CD4-positive, CD25-positive, alpha-beta regulatory T cell (primary cell): ENCODE measurements around the gene DSN1. TPM values are rescaled to one million over a fixed set of nuclear protein-coding genes. Genes with fewer than 3 reads are reported as not detected.

ENCODE experiments used
- ATAC-seq, 2 donors: fragments of 150-1000 bp; cut with Tn5 transposase; one replicate each; pipeline ENCODE4 v1.10.0; 2021; ENCODE audit warnings: low read depth in 2 of 2, moderate number of reproducible peaks in 2 of 2, moderate library complexity in 1 of 2
- DNase-seq, 3 donors: peaks; one replicate each; pipeline versions ENCODE4 v3.0.0 to v3.0.0-alpha.2; 2012 to 2022; ENCODE audit warnings: mixed read lengths in 1 of 3
- H3K27ac ChIP-seq: one replicate; pipeline ENCODE4 v1.7.0; 2013; ENCODE audit warnings: mild to moderate bottlenecking, low read length; ENCODE audit not compliant: insufficient read depth, poor library complexity, severe bottlenecking
- H3K27me3 ChIP-seq: one replicate; pipeline ENCODE4 v1.7.0; 2013; ENCODE audit warnings: low read length; ENCODE audit not compliant: control insufficient read depth, insufficient read depth
- H3K36me3 ChIP-seq: one replicate; pipeline ENCODE4 v1.7.0; 2013; ENCODE audit warnings: mild to moderate bottlenecking, low read length, moderate library complexity; ENCODE audit not compliant: control insufficient read depth, insufficient read depth
- H3K4me1 ChIP-seq: 2 replicates; pipeline ENCODE4 v1.7.0; 2013; ENCODE audit warnings: mild to moderate bottlenecking, low read length; ENCODE audit not compliant: insufficient read depth, control insufficient read depth, poor library complexity, severe bottlenecking
- H3K4me3 ChIP-seq: one replicate; pipeline ENCODE4 v1.7.0; 2013; ENCODE audit warnings: low read depth, mild to moderate bottlenecking, low read length, moderate library complexity
- H3K9me3 ChIP-seq, 2 experiments: 1 replicate in 1 of 2; 2 replicates in 1 of 2; pipeline ENCODE4 v1.7.0; 2013; ENCODE audit warnings: low read length in 2 of 2, mild to moderate bottlenecking in 1 of 2, moderate library complexity in 1 of 2; ENCODE audit not compliant: control insufficient read depth in 2 of 2
- H3K27ac Mint-ChIP-seq, 3 donors: one replicate each; pipeline ENCODE4 v1.8.0; 2020 to 2022; ENCODE audit warnings: mild to moderate bottlenecking in 3 of 3, mixed read lengths in 3 of 3, moderate library complexity in 2 of 3
- H3K27me3 Mint-ChIP-seq: one replicate; pipeline ENCODE4 v1.8.0; 2022; ENCODE audit warnings: mild to moderate bottlenecking, mixed read lengths
- H3K36me3 Mint-ChIP-seq: one replicate; pipeline ENCODE4 v1.8.0; 2020; ENCODE audit warnings: mixed read lengths
- H3K4me1 Mint-ChIP-seq, 4 donors: one replicate each; pipeline ENCODE4 v1.8.0; 2020 to 2022; ENCODE audit warnings: mixed read lengths in 4 of 4, mild to moderate bottlenecking in 1 of 4
- H3K4me3 Mint-ChIP-seq, 4 donors: one replicate each; pipeline ENCODE4 v1.8.0; 2020 to 2022; ENCODE audit warnings: mild to moderate bottlenecking in 4 of 4, mixed read lengths in 4 of 4, moderate library complexity in 3 of 4
- H3K9me3 Mint-ChIP-seq, 7 donors: one replicate each; pipeline ENCODE4 v1.8.0; 2020 to 2022; ENCODE audit warnings: mixed read lengths in 7 of 7, mild to moderate bottlenecking in 3 of 7, moderate library complexity in 2 of 7
- polyA plus RNA-seq, 4 donors: library from polyadenylated mRNA; unstranded; fragments of 300-500 nt; fragmentation: Illumina TruSeq; gene quantifications; one replicate each; pipeline ENCODE4 v1.2.3, GENCODE V29; 2021
- total RNA-seq: library from RNA; stranded (reverse); gene quantifications from one replicate; pipeline ENCODE4 v1.2.3, GENCODE V29; 2022

Gene DSN1
- total and polyA plus RNA-seq, 5 donors from 2014 or later, result 11.8 to 17.9 (median 13.1) TPM

DNA sequence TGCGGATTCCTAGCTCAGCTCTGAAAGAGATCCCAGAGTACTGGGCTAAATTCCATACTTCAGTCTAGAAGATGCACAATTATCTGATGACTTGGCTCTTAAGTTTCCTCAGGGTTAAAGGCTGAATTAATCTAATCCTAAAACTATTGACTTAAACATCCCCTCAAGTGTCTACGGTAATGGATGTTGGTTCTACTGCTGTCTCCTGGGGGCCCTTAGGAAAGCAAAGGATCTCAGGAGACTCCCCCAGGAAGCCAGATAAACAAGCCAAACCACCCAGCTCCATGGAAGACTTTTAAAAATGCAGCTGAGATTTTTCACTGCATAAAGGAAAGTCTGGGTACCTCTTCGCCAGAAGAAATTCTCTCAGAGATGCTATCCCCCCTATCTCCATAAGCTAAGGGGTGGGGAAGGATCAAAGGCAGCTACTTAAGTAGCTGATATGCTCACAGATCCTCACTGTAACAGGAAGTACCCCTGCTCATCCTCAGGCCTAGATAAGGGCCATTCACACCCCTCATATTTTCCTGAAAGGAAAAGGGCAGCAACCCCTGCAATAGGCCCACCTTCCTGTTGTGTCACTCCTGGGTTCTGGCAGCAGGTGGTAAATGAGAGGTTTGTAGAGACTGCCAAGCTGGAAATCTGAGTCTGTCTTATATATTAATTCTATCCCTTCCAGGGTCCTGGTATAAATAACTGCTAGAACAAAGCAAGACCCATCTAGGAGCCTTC is 36.9 kb downstream of the DSN1 start:
- no peaks in the 10 kb centered on the region for H3K36me3 Mint-ChIP-seq
- Histone ChIP-seq H3K36me3 (no peaks in the 10 kb centered on the region), H3K4me1 (peaks cover 15% of the 10 kb centered on the region), H3K4me3 (no peak overlapping the region), H3K9me3 (no peaks in the 10 kb centered on the region), H3K27me3 (no peaks in the 10 kb centered on the region), H3K27ac (no peak overlapping the region)
- no peak for DNase-seq
- H3K27me3 Mint-ChIP-seq, result no peaks in the 10 kb centered on the region
- no peak for ATAC-seq
- H3K4me3 Mint-ChIP-seq, result no peak overlapping the region
- H3K4me1 Mint-ChIP-seq, result peaks cover 14 to 34% (median 25%) of the 10 kb centered on the region in 4 donors
- peaks cover 0 to 1% (median 0%) of the 10 kb centered on the region in 7 donors for H3K9me3 Mint-ChIP-seq
- peak overlapping the region in 2 of 3 donors; percentile 15 to 54 for H3K27ac Mint-ChIP-seq

DNA sequence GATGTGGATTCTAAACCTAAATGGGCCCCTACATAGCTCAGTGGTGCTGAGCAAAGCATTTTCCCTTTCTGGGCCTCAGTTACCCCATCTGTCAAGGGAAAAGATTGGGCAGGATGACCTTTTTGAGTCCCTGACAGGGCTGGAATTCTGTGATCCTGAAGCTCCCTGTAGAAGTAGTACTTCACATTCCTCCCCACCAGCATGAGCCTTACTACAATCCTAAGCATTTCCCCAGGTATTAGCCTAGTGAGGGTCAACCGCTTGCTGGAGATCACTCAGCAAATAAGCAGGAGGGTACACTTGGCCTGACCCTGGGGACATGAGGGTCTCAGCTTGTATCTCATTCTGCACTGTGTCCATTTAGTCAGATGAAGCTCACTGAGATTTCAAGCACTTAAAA is 41.1 kb downstream of the DSN1 start:
- Mint-ChIP-seq H3K27me3 (no peaks in the 10 kb centered on the region), H3K4me3 (peak overlapping the region in 1 of 4 donors; percentile 48), H3K36me3 (peaks cover 4% of the 10 kb centered on the region), H3K9me3 (peaks cover 0 to 1% (median 0%) of the 10 kb centered on the region in 7 donors), H3K27ac (peak overlapping the region; percentile 69 to 92 (median 88)), H3K4me1 (peaks cover 18 to 32% (median 24%) of the 10 kb centered on the region in 4 donors)
- Histone ChIP-seq H3K9me3 (no peaks in the 10 kb centered on the region), H3K27me3 (no peaks in the 10 kb centered on the region), H3K4me3 (no peak overlapping the region), H3K36me3 (no peaks in the 10 kb centered on the region), H3K4me1 (peaks cover 15% of the 10 kb centered on the region), H3K27ac (no peak overlapping the region)
- DNase-seq (no peak), ATAC-seq (no peak)

DNA sequence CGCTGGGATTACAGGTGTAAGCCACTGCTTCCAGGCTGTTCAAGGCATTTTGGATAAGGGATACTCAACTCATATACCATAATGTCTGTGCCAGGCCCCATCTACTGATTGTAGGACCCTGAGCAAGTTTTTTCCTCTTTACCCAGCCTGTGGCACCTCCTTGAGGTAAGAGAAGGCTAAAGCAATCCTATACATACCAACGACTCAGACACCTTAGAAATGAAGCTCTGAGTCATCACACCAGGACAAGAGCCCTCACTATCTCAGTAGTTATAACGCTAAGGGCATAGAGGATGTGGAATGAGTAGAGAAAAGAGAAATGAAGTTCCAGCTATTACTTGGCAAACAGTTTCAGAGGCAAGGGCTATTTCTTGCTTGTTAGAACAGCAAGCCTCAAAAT is 44.6 kb downstream of the DSN1 start:
- H3K4me1 ChIP-seq, result peaks cover 12% of the 10 kb centered on the region
- no peak overlapping the region for H3K27ac ChIP-seq
- no peaks in the 10 kb centered on the region for H3K9me3 Mint-ChIP-seq
- peaks cover 7% of the 10 kb centered on the region for H3K36me3 Mint-ChIP-seq
- no peaks in the 10 kb centered on the region for H3K36me3 ChIP-seq
- H3K9me3 ChIP-seq, result no peaks in the 10 kb centered on the region
- H3K27me3 ChIP-seq, result no peaks in the 10 kb centered on the region
- H3K4me1 Mint-ChIP-seq, result peaks cover 9 to 16% (median 12%) of the 10 kb centered on the region in 4 donors
- H3K4me3 ChIP-seq, result no peak overlapping the region
- DNase-seq, result peak in 1 of 3 donors; percentile 47
- H3K27ac Mint-ChIP-seq, result no peak overlapping the region
- no peak for ATAC-seq
- no peak overlapping the region for H3K4me3 Mint-ChIP-seq
- H3K27me3 Mint-ChIP-seq, result no peaks in the 10 kb centered on the region

DNA sequence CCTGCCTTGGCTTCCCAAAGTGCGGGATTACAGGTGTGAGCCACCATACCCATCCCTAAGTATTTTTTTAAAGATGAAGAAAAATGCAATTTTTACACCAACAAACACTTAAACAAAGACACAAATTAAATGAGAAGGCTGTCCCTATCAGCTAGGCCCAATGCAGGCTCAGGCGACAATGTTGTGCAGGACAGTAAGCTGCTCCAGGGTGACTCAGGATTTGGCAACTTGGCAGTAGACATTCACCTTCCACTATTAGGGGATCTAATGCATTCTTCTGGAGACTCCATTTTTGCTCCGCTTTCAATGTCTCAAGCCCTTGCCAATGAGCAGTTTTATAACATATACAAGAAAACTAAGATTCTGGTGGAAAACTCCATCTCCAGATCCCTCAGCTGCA is 47.4 kb downstream of the DSN1 start:
- Mint-ChIP-seq H3K36me3 (peaks cover 11% of the 10 kb centered on the region), H3K9me3 (no peaks in the 10 kb centered on the region), H3K27ac (no peak overlapping the region), H3K27me3 (no peaks in the 10 kb centered on the region), H3K4me1 (peaks cover 0 to 11% (median 4%) of the 10 kb centered on the region in 4 donors), H3K4me3 (no peak overlapping the region)
- Histone ChIP-seq H3K27ac (no peak overlapping the region), H3K9me3 (no peaks in the 10 kb centered on the region), H3K27me3 (no peaks in the 10 kb centered on the region), H3K36me3 (peaks cover 5% of the 10 kb centered on the region), H3K4me3 (no peak overlapping the region), H3K4me1 (no peaks in the 10 kb centered on the region)
- ATAC-seq (no peak), DNase-seq (no peak)

DNA sequence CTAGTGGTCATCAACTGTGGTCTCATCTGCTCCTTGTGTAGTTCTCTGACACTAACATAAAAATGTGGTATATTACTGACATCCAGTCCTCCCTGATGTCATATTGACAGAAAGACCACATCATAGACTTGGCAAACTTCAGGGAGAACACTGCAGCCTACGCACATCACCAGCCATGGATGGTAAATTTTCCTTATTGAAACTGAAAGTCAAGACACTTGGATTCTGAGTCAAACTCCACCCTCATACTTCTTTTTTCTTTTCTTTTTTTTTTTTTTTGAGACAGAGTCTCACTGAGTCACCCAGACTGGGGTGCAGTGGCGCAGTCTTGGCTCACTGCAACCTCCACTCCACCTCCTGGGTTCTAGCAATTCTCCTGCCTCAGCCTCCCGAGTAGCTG is 53.1 kb downstream of the DSN1 start:
- H3K9me3 Mint-ChIP-seq, result no peaks in the 10 kb centered on the region
- ATAC-seq, result no peak
- Histone ChIP-seq H3K27ac (no peak overlapping the region), H3K9me3 (no peaks in the 10 kb centered on the region), H3K4me1 (no peaks in the 10 kb centered on the region), H3K36me3 (peaks cover 13% of the 10 kb centered on the region), H3K27me3 (no peaks in the 10 kb centered on the region), H3K4me3 (no peak overlapping the region)
- peak overlapping the region in 1 of 3 donors; percentile 38 for H3K27ac Mint-ChIP-seq
- peaks cover 22% of the 10 kb centered on the region for H3K36me3 Mint-ChIP-seq
- peaks cover 0 to 10% (median 3%) of the 10 kb centered on the region in 4 donors for H3K4me1 Mint-ChIP-seq
- H3K4me3 Mint-ChIP-seq, result no peak overlapping the region
- no peak for DNase-seq
- H3K27me3 Mint-ChIP-seq, result no peaks in the 10 kb centered on the region

DNA sequence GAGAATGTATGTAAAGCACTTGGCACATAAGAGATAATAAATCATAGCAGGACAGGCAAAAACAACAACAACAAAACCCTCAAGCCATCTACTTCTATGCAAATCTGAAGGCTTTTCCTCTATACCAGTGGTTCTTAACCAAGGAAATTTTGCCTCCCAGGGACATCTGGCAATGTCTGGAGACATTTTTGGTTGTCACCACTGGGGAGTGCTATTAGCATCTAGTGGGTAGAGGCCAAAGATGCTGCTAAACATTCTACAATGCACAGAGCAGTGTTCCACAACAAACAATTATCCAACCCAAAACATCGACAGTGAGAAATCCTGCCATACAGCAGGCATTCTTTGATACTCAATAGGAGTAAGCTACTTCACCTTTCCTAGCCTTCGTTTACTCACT is 55.9 kb downstream of the DSN1 start:
- Mint-ChIP-seq H3K4me1 (peaks cover 0 to 6% (median 1%) of the 10 kb centered on the region in 4 donors), H3K27me3 (no peaks in the 10 kb centered on the region), H3K36me3 (peaks cover 19% of the 10 kb centered on the region), H3K9me3 (no peaks in the 10 kb centered on the region), H3K4me3 (no peak overlapping the region), H3K27ac (peak overlapping the region in 1 of 3 donors; percentile 3)
- H3K9me3 ChIP-seq, result no peaks in the 10 kb centered on the region
- peaks cover 13% of the 10 kb centered on the region for H3K36me3 ChIP-seq
- H3K4me1 ChIP-seq, result no peaks in the 10 kb centered on the region
- ATAC-seq (no peak), DNase-seq (peak in 1 of 3 donors; percentile 10)
- no peaks in the 10 kb centered on the region for H3K27me3 ChIP-seq
- no peak overlapping the region for H3K27ac ChIP-seq
- H3K4me3 ChIP-seq, result no peak overlapping the region

DNA sequence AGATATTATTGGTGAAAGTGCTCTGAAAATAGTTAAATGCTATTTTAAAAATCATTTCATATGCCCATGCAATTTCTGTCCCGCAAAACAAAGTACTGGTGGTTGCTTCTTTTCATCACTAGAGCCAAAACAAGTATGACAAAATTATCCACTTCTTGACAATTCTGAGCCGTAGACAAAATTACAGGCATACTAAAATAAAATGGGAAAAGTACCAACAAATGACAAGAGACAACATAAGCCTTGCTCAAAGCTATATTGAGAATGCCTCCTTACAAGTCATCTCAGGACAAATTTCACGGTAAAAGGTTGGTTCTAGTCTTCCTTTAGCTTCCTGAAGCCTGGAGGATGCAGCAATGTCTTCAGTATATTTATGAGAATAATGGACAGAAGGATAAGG is 56.5 kb downstream of the DSN1 start:
- no peak overlapping the region for H3K27ac ChIP-seq
- Mint-ChIP-seq H3K9me3 (no peaks in the 10 kb centered on the region), H3K27me3 (no peaks in the 10 kb centered on the region), H3K4me3 (no peak overlapping the region), H3K4me1 (peaks cover 0 to 6% (median 1%) of the 10 kb centered on the region in 4 donors), H3K27ac (peak overlapping the region in 1 of 3 donors; percentile 3), H3K36me3 (peaks cover 19% of the 10 kb centered on the region)
- ATAC-seq (no peak), DNase-seq (no peak)
- no peaks in the 10 kb centered on the region for H3K9me3 ChIP-seq
- H3K27me3 ChIP-seq, result no peaks in the 10 kb centered on the region
- no peak overlapping the region for H3K4me3 ChIP-seq
- peaks cover 13% of the 10 kb centered on the region for H3K36me3 ChIP-seq
- no peaks in the 10 kb centered on the region for H3K4me1 ChIP-seq

DNA sequence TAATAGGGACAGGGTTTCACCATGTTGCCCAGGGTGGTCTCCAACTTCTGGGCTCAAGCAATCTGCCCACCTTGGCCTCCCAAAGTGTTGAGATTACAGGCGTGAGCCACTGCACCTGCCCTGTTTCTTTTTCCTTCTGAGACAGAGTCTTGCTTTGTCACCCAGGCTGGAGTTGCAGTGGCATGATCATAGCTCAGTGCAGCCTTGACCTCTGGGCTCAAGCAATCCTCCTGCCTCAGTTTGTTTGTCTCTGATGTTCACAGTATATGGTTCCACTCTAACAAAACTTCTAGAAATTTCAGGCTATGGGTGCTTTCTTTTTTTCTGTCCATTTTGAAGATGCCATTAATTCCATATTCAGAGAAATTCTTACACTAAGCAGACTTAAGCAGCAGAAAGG is 60.8 kb downstream of the DSN1 start:
- Histone ChIP-seq H3K4me1 (no peaks in the 10 kb centered on the region), H3K27ac (no peak overlapping the region), H3K27me3 (no peaks in the 10 kb centered on the region), H3K9me3 (no peaks in the 10 kb centered on the region), H3K36me3 (no peaks in the 10 kb centered on the region), H3K4me3 (no peak overlapping the region)
- peaks cover 5% of the 10 kb centered on the region for H3K36me3 Mint-ChIP-seq
- ATAC-seq (no peak), DNase-seq (no peak)
- no peak overlapping the region for H3K4me3 Mint-ChIP-seq
- H3K27me3 Mint-ChIP-seq, result no peaks in the 10 kb centered on the region
- no peaks in the 10 kb centered on the region for H3K9me3 Mint-ChIP-seq
- no peak overlapping the region for H3K27ac Mint-ChIP-seq
- peaks cover 0 to 4% (median 1%) of the 10 kb centered on the region in 4 donors for H3K4me1 Mint-ChIP-seq
